Adrenal gland (tissue), 12 donors: Measurements from ENCODE around the gene ANKS6. TPM values are rescaled to one million over a fixed set of nuclear protein-coding genes. Genes with fewer than 3 reads are reported as not detected.

Source experiments
- DNase-seq, 7 donors: peaks; one replicate each; pipeline ENCODE4 v3.0.0-alpha.2; 2019 to 2020
- H3K27ac ChIP-seq, 5 donors: fragments of 200-600 bp; sonication (generic) in 4 of 5; 1 replicate in 3 of 5; 2 replicates in 2 of 5; pipeline versions ENCODE4 v1.5.1 to v1.8.0; 2016 to 2020; ENCODE audit warnings: mild to moderate bottlenecking in 1 of 5
- H3K27me3 ChIP-seq: fragments of 200-600 bp; 2 replicates; pipeline ENCODE4 v1.8.0; 2021
- H3K36me3 ChIP-seq, 2 donors: fragments of 200-600 bp; replicated peaks in 1 of 2; 1 replicate in 1 of 2; 2 replicates in 1 of 2; pipeline versions ENCODE4 v1.5.1 to v1.8.0; 2018 to 2022
- H3K4me1 ChIP-seq, 2 donors: fragments of 200-600 bp; replicated peaks in 1 of 2; 1 replicate in 1 of 2; 2 replicates in 1 of 2; pipeline versions ENCODE4 v1.5.1 to v1.8.0; 2018 to 2021
- H3K4me3 ChIP-seq, 4 donors: fragments of 200-600 bp; sonication (generic) in 3 of 4; one replicate each; pipeline ENCODE4 v1.5.1; 2016 to 2018
- H3K9me3 ChIP-seq, 3 donors: fragments of 200-600 bp; sonication (generic) in 1 of 3; replicated peaks in 1 of 3; 1 replicate in 2 of 3; 2 replicates in 1 of 3; pipeline versions ENCODE4 v1.5.1 to v1.8.0; 2016 to 2021
- CTCF ChIP-seq, 6 experiments: fragments of 450-650 bp in 4 of 6; fragments of 200-600 bp in 2 of 6; sonication (generic) in 1 of 6; IDR thresholded peaks; 1 replicate in 5 of 6; 2 replicates in 1 of 6; pipeline versions ENCODE4 v1.5.1 to v1.8.0; 2016 to 2021; ENCODE audit warnings: antibody characterized with exemption in 6 of 6, mild to moderate bottlenecking in 2 of 6, moderate library complexity in 1 of 6
- POLR2A ChIP-seq, 2 donors: fragments of 450-650 bp; IDR thresholded peaks; one replicate each; pipeline ENCODE4 v1.6.1; 2017; ENCODE audit warnings: antibody characterized with exemption in 2 of 2, mild to moderate bottlenecking in 2 of 2, moderate library complexity in 1 of 2
- WGBS, 4 donors: extraction: QIAGEN DNeasy Blood & Tissue Kit in 2 of 4; methylation state at CpG; one replicate each; pipeline versions ENCODE4 v1.1.5 to v1.1.7; 2013 to 2017; 5-methylcytosine and 5-hydroxymethylcytosine counted together
- intact Hi-C, 2 donors: fragments of 100-400 bp; cut with DNase I; formaldehyde crosslinking; loops; one replicate each; pipeline versions ENCODE4 v1.14.1 to v1.15.0; 2022 to 2023
- polyA plus RNA-seq, 3 donors: library from polyadenylated mRNA; stranded (reverse); fragments of 200-250 nt in 2 of 3; fragments of 350-450 nt in 1 of 3; fragmentation: Illumina TruSeq in 1 of 3; extraction: RNeasy Lipid Tissue Mini Kit (QIAGEN cat#74804) in 1 of 3; gene quantifications; one replicate each; pipeline ENCODE4 v1.2.3, GENCODE V29; 2013 to 2014
- total RNA-seq, 9 donors: library from RNA; depleted of rRNA in 4 of 9; stranded (reverse); fragments of >200 nt in 4 of 9; fragments of 120-200 nt in 1 of 9; fragmentation: NEBNext Ultra II Directional in 1 of 9; extraction: Animal tissue kit (Norgen Biotek cat#: 25700) in 1 of 9; gene quantifications; one replicate each; pipeline versions ENCODE4 v1.1.0 to v1.2.4, GENCODE V29; 2013 to 2023
- donor health status: healthy with polysubstance abuse.
- donor health status: Bipolar disorder and iron deficiency.
- donor health status: DM: yes; HTN: yes; CAD: no.
- donor health status: DM: no; HTN: no; CAD: no.
- donor health status: DM: no; HTN: no; CAD: no.
- donor health status: DM: yes; HTN: yes; CAD: no.

Gene ANKS6
- total and polyA plus RNA-seq, 12 donors: 4.3 to 28.4 (median 14.9) TPM

DNA sequence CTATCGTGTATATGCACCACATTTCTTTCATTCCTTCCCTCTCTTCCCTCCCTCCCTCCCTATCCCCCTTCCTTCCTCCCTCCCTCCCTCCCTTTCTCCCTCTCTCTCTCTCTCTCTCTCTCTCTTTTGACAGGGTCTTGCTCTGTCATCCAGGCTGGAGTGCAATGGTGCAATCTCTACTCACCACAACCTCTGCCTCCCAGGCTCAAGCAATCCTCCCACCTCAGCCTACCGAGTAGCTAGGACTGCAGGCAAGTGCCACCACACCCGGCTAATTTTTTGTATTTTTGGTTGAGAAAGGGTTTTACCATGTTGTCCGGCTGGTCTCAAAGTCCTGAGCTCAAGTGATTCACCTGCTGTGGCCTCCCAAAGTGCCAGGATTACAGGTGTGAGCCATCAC lies 1.1 kb upstream of the ANKS6 start:
- Histone ChIP-seq H3K27ac (no peak overlapping the region), H3K4me3 (no peak overlapping the region), H3K9me3 (no peaks in the 10 kb centered on the region), H3K4me1 (peaks cover 0 to 12% of the 10 kb centered on the region in 2 donors), H3K36me3 (no peaks in the 10 kb centered on the region), H3K27me3 (no peaks in the 10 kb centered on the region)
- 85 to 92% (median 90%) methylated on average over 2 to 4 of the region's 4 CpGs for WGBS, 4 donors
- DNase-seq: no peak
- intact Hi-C loops: no loop called here
- TF ChIP-seq CTCF (IDR thresholded peaks at IDR 0.05) (no peak), POLR2A (IDR thresholded peaks at IDR 0.05) (no peak)

GRCh38 chr9:98795970-98796363 lies 388 bp downstream of the ANKS6 start:
- 0 to 1% (median 1%) methylated on average over 18 to 48 of the region's 48 CpGs for whole genome bisulfite sequencing, 4 donors
- intact Hi-C loops: no loop called here
- TF ChIP-seq POLR2A (IDR thresholded peaks at IDR 0.05) (no peak), CTCF (IDR thresholded peaks at IDR 0.05) (no peak)
- Histone ChIP-seq H3K36me3 (no peaks in the 10 kb centered on the region), H3K4me1 (peaks cover under 1 to 13% of the 10 kb centered on the region in 2 donors), H3K27me3 (no peaks in the 10 kb centered on the region), H3K27ac (peak overlapping the region in 1 of 5 donors; percentile 88), H3K4me3 (peak overlapping the region in 3 of 4 donors; percentile 28 to 87 (median 60)), H3K9me3 (no peaks in the 10 kb centered on the region)
- DNase-seq: peak in 2 of 7 donors; percentile 17 to 36

GRCh38 chr9:98795295-98795955 lies 930 bp downstream of the ANKS6 start:
- intact Hi-C loops: no loop called here
- H3K27me3 ChIP-seq: no peaks in the 10 kb centered on the region
- H3K4me3 ChIP-seq: peak overlapping the region in 3 of 4 donors; percentile 28 to 87 (median 60)
- H3K36me3 ChIP-seq: no peaks in the 10 kb centered on the region
- no peak overlapping the region for H3K27ac ChIP-seq
- WGBS, 4 donors: 65 to 76% (median 72%) methylated on average over 12 of the region's 12 CpGs
- TF ChIP-seq POLR2A (IDR thresholded peaks at IDR 0.05): no peak
- no peak for TF ChIP-seq CTCF (IDR thresholded peaks at IDR 0.05)
- H3K9me3 ChIP-seq: no peaks in the 10 kb centered on the region
- no peak for DNase-seq
- H3K4me1 ChIP-seq: peaks cover 4 to 18% of the 10 kb centered on the region in 2 donors

- intact Hi-C loops: loop anchor here in 1 of 2 donors (5.0 kb wide), 1 partner anchor 478 kb away; no protein-coding TSS in a partner anchor
- DNase-seq: no peak
- 87 to 95% (median 89%) methylated on average over 2 to 3 of the region's 3 CpGs for WGBS, 4 donors
- H3K4me3 ChIP-seq: no peak overlapping the region
- no peaks in the 10 kb centered on the region for H3K36me3 ChIP-seq
- TF ChIP-seq CTCF (IDR thresholded peaks at IDR 0.05): no peak
- no peak for TF ChIP-seq POLR2A (IDR thresholded peaks at IDR 0.05)
- no peaks in the 10 kb centered on the region for H3K27me3 ChIP-seq
- H3K27ac ChIP-seq: no peak overlapping the region
- H3K4me1 ChIP-seq: peaks cover 4 to 19% of the 10 kb centered on the region in 2 donors
- no peaks in the 10 kb centered on the region for H3K9me3 ChIP-seq
Observed at GRCh38 chr9:98794802-98795201, 1.6 kb downstream of the ANKS6 start.
